GM12873 (cell line): Measurements from ENCODE around the gene MAN2B2.

ENCODE experiments used
- CTCF ChIP-seq: IDR thresholded peaks from 2 replicates; pipeline ENCODE4 v1.5.1; 2012; ENCODE audit warnings: low read depth, mild to moderate bottlenecking, moderate library complexity, low read length, control low read depth; ENCODE audit not compliant: insufficient read depth; ENCODE audit errors: missing control alignments

Gene MAN2B2

GRCh38 chr4:6530301-6530700 is 44.7 kb upstream of the MAN2B2 start:
- TF ChIP-seq CTCF, result no peak

- TF ChIP-seq CTCF, result no peak
These were observed 44.0 kb upstream of the MAN2B2 start for GRCh38 chr4:6530964-6531363.

GRCh38 chr4:6532102-6532501 is 42.9 kb upstream of the MAN2B2 start:
- no peak for TF ChIP-seq CTCF

- no peak for TF ChIP-seq CTCF
These were observed 42.3 kb upstream of the MAN2B2 start for GRCh38 chr4:6532658-6533057.

- no peak for TF ChIP-seq CTCF
These were observed 40.9 kb upstream of the MAN2B2 start for GRCh38 chr4:6534050-6534449.

GRCh38 chr4:6534618-6535328 is 40.2 kb upstream of the MAN2B2 start:
- TF ChIP-seq CTCF, result no peak

GRCh38 chr4:6535329-6535692 is 39.7 kb upstream of the MAN2B2 start:
- no peak for TF ChIP-seq CTCF
